Fibroblast of lung (primary cell): ENCODE measurements around the gene ABAT. TPM values are rescaled to one million over a fixed set of nuclear protein-coding genes. Genes with fewer than 3 reads are reported as not detected.

ENCODE experiments used
- DNase-seq, 2 donors: peaks; one replicate each; pipeline versions ENCODE4 v3.0.0 to v3.0.0-alpha.2; 2010; ENCODE audit warnings: low read depth in 2 of 2
- H2AFZ ChIP-seq: 2 replicates; pipeline ENCODE4 v1.5.1; 2012; ENCODE audit warnings: low read length, control low read depth, inconsistent platforms
- H3K27ac ChIP-seq: 2 replicates; pipeline ENCODE4 v1.5.1; 2011; ENCODE audit warnings: low read length, control low read depth; ENCODE audit not compliant: insufficient read depth
- H3K27me3 ChIP-seq: 2 replicates; pipeline ENCODE4 v1.5.1; 2011; ENCODE audit warnings: mild to moderate bottlenecking, low read length; ENCODE audit not compliant: control insufficient read depth, insufficient read depth
- H3K36me3 ChIP-seq: 2 replicates; pipeline ENCODE4 v1.5.1; 2011; ENCODE audit warnings: low read length; ENCODE audit not compliant: control insufficient read depth, insufficient read depth
- H3K4me1 ChIP-seq: 2 replicates; pipeline ENCODE4 v1.5.1; 2011; ENCODE audit warnings: low read length; ENCODE audit not compliant: control insufficient read depth, insufficient read depth; ENCODE audit errors: extremely low read depth
- H3K4me2 ChIP-seq: 2 replicates; pipeline ENCODE4 v1.5.1; 2011; ENCODE audit warnings: low read length, control low read depth; ENCODE audit not compliant: insufficient read depth; ENCODE audit errors: extremely low read depth
- H3K4me3 ChIP-seq, 4 experiments: fragments of 200-600 bp in 1 of 4; sonication (generic) in 1 of 4; replicated peaks in 1 of 4; 2 replicates each; pipeline ENCODE4 v1.5.1; 2011 to 2016; ENCODE audit warnings: low read length in 4 of 4, low read depth in 3 of 4, mild to moderate bottlenecking in 3 of 4, control low read depth in 2 of 4, inconsistent platforms in 1 of 4, mixed read lengths in 1 of 4; ENCODE audit not compliant: insufficient read depth in 1 of 4; ENCODE audit errors: control extremely low read depth in 1 of 4
- H3K79me2 ChIP-seq: 2 replicates; pipeline ENCODE4 v1.5.1; 2012; ENCODE audit warnings: mild to moderate bottlenecking, low read length, inconsistent platforms; ENCODE audit not compliant: control insufficient read depth, insufficient read depth
- H3K9ac ChIP-seq: 2 replicates; pipeline ENCODE4 v1.5.1; 2011; ENCODE audit warnings: mild to moderate bottlenecking, low read length, control low read depth; ENCODE audit not compliant: insufficient read depth
- H3K9me3 ChIP-seq: 2 replicates; pipeline ENCODE4 v1.5.1; 2012; ENCODE audit warnings: low read depth, low read length; ENCODE audit not compliant: control insufficient read depth, insufficient read depth
- H4K20me1 ChIP-seq: 2 replicates; pipeline ENCODE4 v1.5.1; 2011; ENCODE audit warnings: low read length; ENCODE audit not compliant: control insufficient read depth, insufficient read depth; ENCODE audit errors: extremely low read depth
- CTCF ChIP-seq, 2 donors: IDR thresholded peaks in 1 of 2; conservative IDR thresholded peaks in 1 of 2; 1 replicate in 1 of 2; 2 replicates in 1 of 2; pipeline ENCODE4 v1.5.1; 2011 to 2012; ENCODE audit warnings: low read length in 2 of 2, control low read depth in 1 of 2, inconsistent platforms in 1 of 2, low read depth in 1 of 2, mild to moderate bottlenecking in 1 of 2
- EZH2 ChIP-seq: IDR thresholded peaks from 2 replicates; pipeline ENCODE4 v1.5.1; 2012; ENCODE audit warnings: low read length, control low read depth, mild to moderate bottlenecking; ENCODE audit errors: missing control alignments
- polyA plus RNA-seq, 2 donors: library from polyadenylated mRNA; depleted of rRNA in 1 of 2; stranded (reverse) in 1 of 2; unstranded in 1 of 2; fragments of >200 nt; gene quantifications; 2 replicates each; pipeline ENCODE4 v1.2.1, GENCODE V29; 2011 to 2012; ENCODE audit warnings: missing spikeins in 1 of 2
- total RNA-seq: library from RNA; depleted of rRNA; stranded (reverse); fragments of >200 nt; gene quantifications from 2 replicates; pipeline ENCODE4 v1.2.1, GENCODE V29; 2014

The ABAT gene
- total and polyA plus RNA-seq, 2 donors (not counting 1 experiment from before 2014, with no cell fraction given) = 1.8 TPM

- H3K36me3 ChIP-seq = peaks cover 11% of the 10 kb centered on the region
- H4K20me1 ChIP-seq = no peaks in the 10 kb centered on the region
- no peaks in the 10 kb centered on the region for H3K9me3 ChIP-seq
- H3K9ac ChIP-seq = no peak overlapping the region
- no peaks in the 10 kb centered on the region for H3K4me1 ChIP-seq
- peaks cover 6% of the 10 kb centered on the region for H3K79me2 ChIP-seq
- H3K27ac ChIP-seq = no peak overlapping the region
- no peak for TF ChIP-seq EZH2
- no peak for TF ChIP-seq CTCF (conservative IDR thresholded peaks at IDR 0.05 in 1 of 2, IDR thresholded peaks at IDR 0.05 in 1 of 2; ENCODE audit: low read depth in 1 of 2, low read length in 2 of 2)
- no peak overlapping the region for H3K4me3 ChIP-seq
- no peak for DNase-seq
- no peak overlapping the region for H3K4me2 ChIP-seq
- no peak overlapping the region for H2AFZ ChIP-seq
- H3K27me3 ChIP-seq = no peaks in the 10 kb centered on the region
Observed at GRCh38 chr16:8831450-8831849, 157.0 kb downstream of the ABAT start.

GRCh38 chr16:8831871-8832716 is 157.7 kb downstream of the ABAT start:
- H3K4me1 ChIP-seq = no peaks in the 10 kb centered on the region
- H3K79me2 ChIP-seq = peaks cover 6% of the 10 kb centered on the region
- no peaks in the 10 kb centered on the region for H3K27me3 ChIP-seq
- no peaks in the 10 kb centered on the region for H3K9me3 ChIP-seq
- no peak overlapping the region for H3K4me2 ChIP-seq
- no peak overlapping the region for H3K4me3 ChIP-seq
- no peak overlapping the region for H3K9ac ChIP-seq
- DNase-seq = no peak
- H3K27ac ChIP-seq = no peak overlapping the region
- no peaks in the 10 kb centered on the region for H4K20me1 ChIP-seq
- TF ChIP-seq CTCF (conservative IDR thresholded peaks at IDR 0.05 in 1 of 2, IDR thresholded peaks at IDR 0.05 in 1 of 2; ENCODE audit: low read depth in 1 of 2, low read length in 2 of 2) = no peak
- TF ChIP-seq EZH2 = no peak
- no peak overlapping the region for H2AFZ ChIP-seq
- H3K36me3 ChIP-seq = peaks cover 11% of the 10 kb centered on the region

DNA sequence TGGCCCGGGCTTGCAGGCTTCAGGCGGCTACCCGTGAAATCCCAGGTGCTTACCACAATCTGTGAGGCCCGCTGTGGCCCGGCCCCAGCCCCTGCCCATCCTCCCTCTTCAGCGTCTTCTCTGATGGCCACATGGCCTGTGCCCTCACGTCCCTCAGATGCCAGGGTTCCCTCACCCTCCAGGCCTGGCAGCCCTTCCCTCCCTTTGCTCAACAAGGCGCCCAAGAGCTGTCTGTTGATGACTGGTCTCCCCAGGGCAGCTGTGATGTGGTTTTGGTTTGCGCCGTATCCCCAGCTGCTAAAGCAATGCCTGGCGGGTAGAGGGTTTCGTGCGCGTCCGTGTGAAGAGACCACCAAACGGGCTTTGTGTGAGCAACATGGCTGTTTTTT is 158.3 kb downstream of the ABAT start:
- no peak overlapping the region for H3K27ac ChIP-seq
- H3K4me2 ChIP-seq = no peak overlapping the region
- DNase-seq = no peak
- no peaks in the 10 kb centered on the region for H3K27me3 ChIP-seq
- H3K9ac ChIP-seq = no peak overlapping the region
- H2AFZ ChIP-seq = no peak overlapping the region
- H3K79me2 ChIP-seq = peaks cover 6% of the 10 kb centered on the region
- no peaks in the 10 kb centered on the region for H4K20me1 ChIP-seq
- no peaks in the 10 kb centered on the region for H3K9me3 ChIP-seq
- no peaks in the 10 kb centered on the region for H3K4me1 ChIP-seq
- H3K36me3 ChIP-seq = peaks cover 11% of the 10 kb centered on the region
- no peak overlapping the region for H3K4me3 ChIP-seq
- TF ChIP-seq EZH2 (no peak), CTCF (conservative IDR thresholded peaks at IDR 0.05 in 1 of 2, IDR thresholded peaks at IDR 0.05 in 1 of 2; ENCODE audit: low read depth in 1 of 2, low read length in 2 of 2) (no peak)

Other genes starting within 250 kb of the ABAT start
- gene TMEM114, start 84.1 kb upstream of the ABAT start, total RNA-seq = not detected in 2 replicates
- not detected in 2 replicates for gene TMEM114, start 84.1 kb upstream of the ABAT start, polyA plus RNA-seq
- gene METTL22, start 52.9 kb upstream of the ABAT start, total RNA-seq = 18.5 and 27.4 TPM in 2 replicates
- gene METTL22, start 52.9 kb upstream of the ABAT start, polyA plus RNA-seq = 30.7 and 30.8 TPM in 2 replicates
- 5.6 and 6.8 TPM in 2 replicates for gene TMEM186, start 123.0 kb downstream of the ABAT start, total RNA-seq
- gene TMEM186, start 123.0 kb downstream of the ABAT start, polyA plus RNA-seq = 6.6 and 8.6 TPM in 2 replicates
- gene PMM2, start 123.2 kb downstream of the ABAT start, total RNA-seq = 17.2 and 19.5 TPM in 2 replicates
- gene PMM2, start 123.2 kb downstream of the ABAT start, polyA plus RNA-seq = 42.1 and 49.3 TPM in 2 replicates
- gene CARHSP1, start 194.4 kb downstream of the ABAT start, total RNA-seq = 108 and 150 TPM in 2 replicates
- gene CARHSP1, start 194.4 kb downstream of the ABAT start, polyA plus RNA-seq = 68.7 and 90.9 TPM in 2 replicates
- gene LITAFD, start 207.7 kb downstream of the ABAT start, total RNA-seq = not detected in 2 replicates
- not detected in 2 replicates for gene LITAFD, start 207.7 kb downstream of the ABAT start, polyA plus RNA-seq